ENCODE measurements around the gene MYH10.

The MYH10 gene

DNA sequence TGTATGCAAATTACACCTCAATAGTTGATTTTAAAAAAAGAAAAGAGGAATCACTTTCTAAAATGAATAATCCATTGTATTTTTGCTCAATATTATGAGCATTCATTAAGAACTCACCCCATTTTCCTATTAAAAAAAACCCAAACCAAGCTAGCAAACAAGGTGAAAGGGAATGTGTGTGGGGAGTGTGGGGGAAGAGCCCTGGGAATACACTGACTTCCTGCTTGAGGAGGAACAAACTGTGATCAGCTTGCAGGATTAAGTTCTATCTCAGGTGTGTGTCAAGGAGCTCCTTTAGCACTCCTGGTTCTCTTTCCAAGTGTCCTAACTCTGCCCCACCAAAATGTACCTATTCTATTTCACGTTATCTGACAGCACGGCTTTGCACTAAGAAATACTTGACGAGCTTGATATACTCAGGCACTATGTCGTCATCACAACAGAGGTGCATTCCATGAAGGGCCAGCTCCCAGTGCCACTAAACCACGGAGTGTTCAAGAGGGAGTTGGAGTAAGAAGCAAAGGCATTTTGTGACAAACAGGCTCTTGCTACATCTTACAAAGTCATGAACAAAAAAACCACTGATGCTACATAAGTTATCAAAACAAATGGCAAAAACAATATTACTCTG, 73.2 kb downstream of the MYH10 start:
- Histone ChIP-seq H2AFZ (ENCODE audit: low read length) (no peak overlapping the region), H3F3A (ENCODE audit: insufficient read depth, low read length) (no peaks in the 10 kb centered on the region), H3K9me2 (ENCODE audit: low read depth, low read length) (no peaks in the 10 kb centered on the region)

GRCh38 chr17:8556074-8556473, 74.5 kb downstream of the MYH10 start:
- H3K4me1 ChIP-seq (ENCODE audit: insufficient read depth, low read length, severe bottlenecking), result no peaks in the 10 kb centered on the region
- no peak overlapping the region for H3K4me2 ChIP-seq (ENCODE audit: low read length)
- no peak overlapping the region for H3K9ac ChIP-seq (ENCODE audit: low read length)
- H3K9me3 ChIP-seq (ENCODE audit: low read length), result no peaks in the 10 kb centered on the region
- H3K9me2 ChIP-seq (ENCODE audit: low read depth, low read length), result no peaks in the 10 kb centered on the region
- no peak overlapping the region for H2AFZ ChIP-seq (ENCODE audit: low read length)
- no peaks in the 10 kb centered on the region for H3K36me3 ChIP-seq (ENCODE audit: insufficient read depth, low read length)
- no peaks in the 10 kb centered on the region for H3F3A ChIP-seq (ENCODE audit: insufficient read depth, low read length)
- no peaks in the 10 kb centered on the region for H3K27me3 ChIP-seq (ENCODE audit: insufficient read depth, low read length)
- TF ChIP-seq CTCF (IDR thresholded peaks at IDR 0.05; ENCODE audit: low read length) (no peak), EZH2 (IDR thresholded peaks at IDR 0.05; ENCODE audit: borderline replicate concordance, low read length) (no peak)
- no peak overlapping the region for H3K27ac ChIP-seq (ENCODE audit: low read depth, low read length, poor library complexity, severe bottlenecking)
- no peak overlapping the region for H3K4me3 ChIP-seq (ENCODE audit: low read depth, low read length, poor library complexity, severe bottlenecking)
- no peaks in the 10 kb centered on the region for H3K79me2 ChIP-seq (ENCODE audit: insufficient read depth, low read length)
- H4K20me1 ChIP-seq (ENCODE audit: insufficient read depth, low read length), result no peaks in the 10 kb centered on the region

More for the DNA sequence above, 73.2 kb downstream of the MYH10 start:
- Histone ChIP-seq H3K79me2 (ENCODE audit: insufficient read depth, low read length) (no peaks in the 10 kb centered on the region), H4K20me1 (ENCODE audit: insufficient read depth, low read length) (no peaks in the 10 kb centered on the region), H3K4me2 (ENCODE audit: low read length) (no peak overlapping the region), H3K36me3 (ENCODE audit: insufficient read depth, low read length) (no peaks in the 10 kb centered on the region), H3K27ac (ENCODE audit: low read depth, low read length, poor library complexity, severe bottlenecking) (no peak overlapping the region), H3K4me1 (ENCODE audit: insufficient read depth, low read length, severe bottlenecking) (no peaks in the 10 kb centered on the region), H3K4me3 (ENCODE audit: low read depth, low read length, poor library complexity, severe bottlenecking) (no peak overlapping the region), H3K27me3 (ENCODE audit: insufficient read depth, low read length) (no peaks in the 10 kb centered on the region), H3K9me3 (ENCODE audit: low read length) (no peaks in the 10 kb centered on the region), H3K9ac (ENCODE audit: low read length) (no peak overlapping the region)
- TF ChIP-seq CTCF (IDR thresholded peaks at IDR 0.05; ENCODE audit: low read length) (no peak), EZH2 (IDR thresholded peaks at IDR 0.05; ENCODE audit: borderline replicate concordance, low read length) (no peak)

DNA sequence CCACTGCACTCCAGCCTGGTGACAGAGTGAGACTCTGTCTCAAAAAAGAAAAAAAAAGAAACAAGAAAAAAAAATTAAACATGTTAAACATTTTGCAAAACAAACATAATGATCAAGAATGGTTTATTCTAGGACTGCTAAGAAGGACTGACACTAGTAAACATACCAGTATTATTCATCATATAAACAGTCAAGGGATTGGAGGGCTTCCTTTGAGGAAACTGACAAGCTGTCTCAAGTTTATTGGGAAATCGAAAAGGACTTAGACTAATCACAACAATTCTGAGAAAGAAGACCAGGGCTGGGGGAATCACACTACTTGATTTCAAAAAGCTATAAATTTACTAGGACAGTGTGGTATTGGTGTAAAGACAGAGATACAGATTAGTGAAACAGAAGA, 75.5 kb downstream of the MYH10 start:
- no peaks in the 10 kb centered on the region for H3K4me1 ChIP-seq (ENCODE audit: insufficient read depth, low read length, severe bottlenecking)
- H3K4me2 ChIP-seq (ENCODE audit: low read length), result no peak overlapping the region
- TF ChIP-seq CTCF (IDR thresholded peaks at IDR 0.05; ENCODE audit: low read length), result no peak
- TF ChIP-seq EZH2 (IDR thresholded peaks at IDR 0.05; ENCODE audit: borderline replicate concordance, low read length), result no peak
- no peaks in the 10 kb centered on the region for H3K27me3 ChIP-seq (ENCODE audit: insufficient read depth, low read length)
- H3F3A ChIP-seq (ENCODE audit: insufficient read depth, low read length), result no peaks in the 10 kb centered on the region
- H2AFZ ChIP-seq (ENCODE audit: low read length), result no peak overlapping the region
- H3K4me3 ChIP-seq (ENCODE audit: low read depth, low read length, poor library complexity, severe bottlenecking), result no peak overlapping the region
- H4K20me1 ChIP-seq (ENCODE audit: insufficient read depth, low read length), result no peaks in the 10 kb centered on the region
- H3K79me2 ChIP-seq (ENCODE audit: insufficient read depth, low read length), result no peaks in the 10 kb centered on the region
- no peaks in the 10 kb centered on the region for H3K9me2 ChIP-seq (ENCODE audit: low read depth, low read length)
- no peaks in the 10 kb centered on the region for H3K36me3 ChIP-seq (ENCODE audit: insufficient read depth, low read length)
- no peak overlapping the region for H3K9ac ChIP-seq (ENCODE audit: low read length)
- no peaks in the 10 kb centered on the region for H3K9me3 ChIP-seq (ENCODE audit: low read length)
- no peak overlapping the region for H3K27ac ChIP-seq (ENCODE audit: low read depth, low read length, poor library complexity, severe bottlenecking)

Measured in OCI-LY1 (cell line).